Activated T-cell treated with anti-CD3 and anti-CD28 coated beads for 24 hours (primary cell): ENCODE results near the gene STARD3NL.
"Not testable (repeated sequence)": the region's sequence is repeated elsewhere in the genome, so short reads cannot be mapped to it uniquely, and the experiment has no call there.

Experiments
- DNase-seq: peaks from one replicate; pipeline ENCODE4 v3.0.0-alpha.2; 2020; ENCODE audit warnings: low read depth

The STARD3NL gene

DNA sequence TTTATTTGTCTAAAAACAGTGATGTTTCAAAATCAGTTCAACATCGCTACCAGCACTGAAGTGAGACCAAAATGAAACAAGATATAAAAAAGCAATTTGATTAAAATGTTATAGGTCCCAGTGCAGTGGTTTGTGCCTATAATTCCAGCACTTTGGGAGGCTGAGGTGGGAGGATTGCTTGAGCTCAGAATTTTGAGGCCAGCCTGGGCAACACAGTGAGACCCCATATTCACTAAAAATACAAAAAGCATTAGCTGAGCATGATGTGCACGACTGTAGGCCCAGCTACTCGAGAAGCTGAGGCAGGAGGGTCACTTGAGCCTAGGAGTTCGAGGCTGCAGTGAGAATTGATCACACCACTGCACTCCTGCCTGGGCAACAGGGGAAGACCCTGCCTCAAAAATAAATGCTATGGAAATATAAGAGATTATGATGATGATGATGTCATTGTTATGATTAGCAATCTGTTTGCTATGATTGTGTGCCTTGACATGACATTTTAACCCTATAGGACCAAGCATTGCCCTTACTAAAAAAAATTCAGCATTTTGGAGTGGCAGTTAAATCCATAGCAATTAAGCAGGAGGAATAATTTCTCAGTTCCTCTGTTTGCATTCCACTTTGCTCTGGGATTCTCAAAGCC, 91.8 kb downstream of the STARD3NL start:
- DNase-seq = not testable (repeated sequence)

DNA sequence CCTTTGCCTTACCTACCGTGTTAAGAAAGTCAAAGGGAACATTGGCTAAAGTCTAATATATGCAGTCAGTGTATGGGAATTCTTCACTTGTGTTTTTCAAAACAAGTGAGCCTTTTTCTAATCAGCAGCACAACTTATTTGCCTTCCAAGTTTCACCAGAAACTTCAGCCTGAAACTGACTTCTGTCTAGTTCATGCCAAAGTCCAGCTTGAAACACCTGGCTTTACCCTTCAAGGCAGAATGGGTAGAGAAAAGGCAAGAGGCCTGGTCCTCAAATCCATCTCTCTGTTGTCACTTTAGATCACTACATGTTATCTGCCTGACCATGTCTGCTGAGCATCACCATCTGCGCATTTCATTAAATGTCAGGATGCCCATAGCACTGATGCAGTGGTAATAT, 92.4 kb downstream of the STARD3NL start:
- not testable (repeated sequence) for DNase-seq

DNA sequence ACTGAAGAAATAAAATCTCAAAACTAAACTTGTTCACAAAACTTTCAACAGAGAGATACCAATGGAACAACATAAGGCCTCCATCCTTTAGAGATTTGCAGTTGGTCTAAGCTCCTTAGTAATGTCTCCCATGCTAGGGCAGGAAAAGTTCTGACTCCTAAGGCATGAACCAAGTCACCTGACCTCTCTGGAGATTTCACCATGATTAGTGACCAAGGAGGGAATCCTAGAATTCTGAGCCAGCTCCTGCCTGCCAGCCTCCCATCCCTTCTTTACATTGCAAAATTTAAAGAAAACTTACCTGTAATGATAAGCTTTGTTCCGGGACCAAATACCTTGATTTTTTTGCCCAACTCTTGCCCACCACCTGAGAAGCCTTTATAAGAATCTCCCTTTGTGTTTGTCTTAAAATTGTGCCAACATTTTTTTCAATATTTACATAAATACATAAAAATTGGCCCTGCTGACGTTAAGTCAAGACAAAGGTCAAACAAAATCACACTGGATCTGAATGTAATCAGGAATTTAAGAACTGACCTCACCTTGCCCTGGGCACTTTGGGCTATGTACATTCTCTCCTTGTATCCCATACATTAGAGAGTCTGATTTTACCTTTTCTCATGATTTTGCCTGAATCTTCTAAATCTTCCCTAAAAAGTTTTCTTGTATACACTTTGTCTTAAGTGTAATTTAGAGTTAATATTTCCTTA, 95.4 kb downstream of the STARD3NL start, which contains the start of gene TARP:
Gene TARP, minus strand, starts transcription at position 351 of the 710 bp plus-strand sequence.
- DNase-seq = no peak

DNA sequence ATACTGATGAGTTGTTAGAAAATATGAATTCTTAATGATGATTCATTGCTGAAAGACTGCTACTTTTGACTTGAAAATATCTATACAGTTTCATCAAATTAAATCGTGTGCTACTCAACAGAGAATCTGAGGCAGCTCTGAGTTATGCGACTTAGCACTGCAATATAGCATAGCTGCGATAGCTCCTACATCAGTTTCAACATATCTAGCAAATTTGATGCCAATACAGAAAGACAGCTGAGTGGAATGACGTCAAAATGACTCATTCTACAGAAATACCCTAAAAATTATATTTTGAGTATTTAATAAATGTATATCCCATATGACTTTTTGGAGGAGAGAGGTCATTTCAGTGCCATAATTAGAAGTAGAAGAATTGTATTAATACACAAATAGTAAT, 96.4 kb downstream of the STARD3NL start:
- no peak for DNase-seq

DNA sequence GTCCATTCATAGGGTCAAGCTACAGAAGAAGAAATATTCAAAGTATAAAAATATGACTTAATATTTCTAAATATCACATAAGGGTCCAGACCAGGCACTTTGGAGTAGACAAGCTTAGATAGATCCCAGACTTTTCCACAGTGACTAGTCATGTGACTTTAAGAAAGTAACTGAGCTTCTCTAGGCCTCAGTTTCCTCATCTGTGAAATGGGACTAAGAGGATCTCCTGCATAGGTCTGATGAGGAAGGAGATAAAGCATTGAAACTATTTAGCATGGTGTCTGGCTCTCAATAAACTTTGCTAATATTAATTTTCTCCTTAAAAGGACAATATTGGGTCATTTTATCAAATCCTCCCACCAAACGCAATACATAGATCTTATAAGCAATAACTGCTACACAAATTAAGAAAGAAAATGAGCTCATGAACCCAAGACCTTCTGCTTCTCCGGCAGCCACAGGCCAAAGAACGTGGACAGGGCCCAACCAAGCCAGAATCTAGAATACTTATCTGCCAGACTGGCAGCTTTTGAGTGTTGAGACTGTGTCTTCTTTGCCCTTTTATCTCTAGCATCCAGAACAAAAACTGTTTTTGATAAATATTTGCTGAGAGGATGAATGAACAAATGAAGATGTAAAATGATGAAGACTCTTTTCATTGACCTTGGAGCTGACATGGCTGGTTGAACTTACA, 97.0 kb downstream of the STARD3NL start:
- DNase-seq = no peak

DNA sequence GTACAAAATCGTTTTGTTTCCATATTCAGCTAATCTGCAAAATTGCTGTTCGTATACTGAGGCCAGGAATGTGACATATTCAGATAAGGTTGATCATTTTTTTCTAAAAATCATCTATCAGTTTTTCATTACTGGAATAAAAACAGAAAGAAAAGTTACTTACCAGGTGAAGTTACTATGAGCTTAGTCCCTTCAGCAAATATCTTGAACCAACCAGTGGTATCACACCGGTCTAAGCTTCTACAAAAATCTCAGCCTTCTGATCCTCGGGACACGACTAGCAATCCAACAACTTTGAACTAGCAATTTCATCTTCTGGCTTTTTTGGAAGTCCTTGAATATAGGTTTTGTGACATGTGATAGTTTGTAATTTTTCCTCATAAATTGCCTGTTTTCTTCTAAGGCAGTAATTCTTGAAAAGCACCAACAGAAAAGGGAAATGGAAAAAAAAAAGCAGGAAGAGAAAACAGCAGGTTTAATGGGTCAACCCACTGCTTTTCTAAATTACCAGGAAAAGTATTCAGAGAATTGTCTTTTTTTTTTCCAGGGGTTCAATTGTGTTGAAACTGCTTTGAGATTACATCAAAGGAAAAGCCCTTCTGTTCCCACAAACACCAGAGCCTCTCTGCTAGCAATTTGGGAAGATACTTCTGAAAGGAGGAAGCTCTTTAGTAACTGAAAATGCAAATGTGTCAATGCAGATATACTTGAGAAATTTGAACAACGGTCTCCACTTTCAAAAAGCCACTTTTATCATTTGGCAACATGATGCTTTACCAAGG, 98.2 kb downstream of the STARD3NL start:
- no peak for DNase-seq

DNA sequence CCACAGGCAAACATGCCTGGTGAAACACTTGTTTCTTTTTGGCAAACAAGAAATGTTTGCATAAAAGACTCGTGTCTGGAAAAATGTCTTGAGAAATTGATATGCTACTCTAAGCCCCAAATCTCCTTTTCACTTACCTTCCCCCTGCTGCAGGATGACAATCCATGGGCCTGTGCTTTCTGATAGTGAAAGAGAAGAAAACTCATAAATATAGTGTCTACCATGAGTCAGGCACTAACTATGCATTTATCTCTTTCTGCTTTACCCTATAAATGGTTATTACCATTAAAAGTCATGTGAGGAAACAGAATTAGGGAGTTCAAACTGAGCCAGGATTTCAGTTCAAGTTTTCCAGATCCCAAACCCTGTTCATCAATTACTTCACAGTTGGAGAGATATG, 102.0 kb downstream of the STARD3NL start:
- DNase-seq = no peak
